Caco-2 (cell line): ENCODE measurements around the gene RTF1. TPM values are rescaled to one million over a fixed set of nuclear protein-coding genes. Genes with fewer than 3 reads are reported as not detected.
"Not testable (repeated sequence)": the region's sequence is repeated elsewhere in the genome, so short reads cannot be mapped to it uniquely, and the experiment has no call there.

ENCODE experiments used
- BruUV-seq: library from RNA; stranded (reverse); fragments of 400-500 nt; replicated peaks from 2 replicates; lab custom pipeline; 2021; lab: Mats Ljungman, UMichigan
- CTCF ChIA-PET: fragments of 300-600 bp; sonication (Branson Sonifier 250); formaldehyde crosslinking; loops from one replicate; lab custom pipeline; 2022; ENCODE audit warnings: antibody characterized with exemption; lab: Charles Lee
- POLR2A ChIA-PET: fragments of 300-600 bp; sonication (Branson Sonifier 250); formaldehyde crosslinking; loops from one replicate; lab custom pipeline; 2022; ENCODE audit warnings: antibody characterized with exemption; lab: Charles Lee
- DNase-seq, 2 experiments: peaks; one replicate each; pipeline versions ENCODE4 v3.0.0 to v3.0.0-alpha.2; 2020 to 2022
- H3K27me3 ChIP-seq: replicated peaks from 2 replicates; pipeline ENCODE4 v1.6.0; 2011; ENCODE audit warnings: low read length; ENCODE audit not compliant: control insufficient read depth, insufficient read depth
- H3K36me3 ChIP-seq: 2 replicates; pipeline ENCODE4 v1.5.1; 2011; ENCODE audit warnings: low read length; ENCODE audit not compliant: control insufficient read depth, insufficient read depth
- H3K4me1 ChIP-seq: fragments of 250-450 bp; sonication (Bioruptor Pico); 2 replicates; pipeline ENCODE4 v1.5.1; 2020; ENCODE audit warnings: mild to moderate bottlenecking
- H3K4me3 ChIP-seq: 2 replicates; pipeline ENCODE4 v1.5.1; 2011; ENCODE audit warnings: low read depth, mild to moderate bottlenecking, control low read depth, low read length
- H3K9me3 ChIP-seq: fragments of 250-450 bp; sonication (Bioruptor Pico); 2 replicates; pipeline ENCODE4 v1.5.1; 2020; ENCODE audit warnings: mild to moderate bottlenecking, moderate library complexity
- H3K27ac Mint-ChIP-seq: one replicate; pipeline ENCODE4 v1.8.0; 2022; ENCODE audit warnings: mixed read lengths; ENCODE audit not compliant: unreplicated experiment
- H3K27me3 Mint-ChIP-seq: one replicate; pipeline ENCODE4 v1.8.0; 2022; ENCODE audit warnings: mixed read lengths; ENCODE audit not compliant: insufficient read depth, unreplicated experiment
- H3K36me3 Mint-ChIP-seq: one replicate; pipeline ENCODE4 v1.8.0; 2022; ENCODE audit warnings: mild to moderate bottlenecking, mixed read lengths; ENCODE audit not compliant: insufficient read depth, unreplicated experiment
- H3K4me1 Mint-ChIP-seq: one replicate; pipeline ENCODE4 v1.8.0; 2022; ENCODE audit warnings: low read depth, mixed read lengths; ENCODE audit not compliant: unreplicated experiment
- H3K4me3 Mint-ChIP-seq: one replicate; pipeline ENCODE4 v1.8.0; 2022; ENCODE audit warnings: mild to moderate bottlenecking, moderate library complexity, mixed read lengths; ENCODE audit not compliant: unreplicated experiment
- H3K9me3 Mint-ChIP-seq: one replicate; pipeline ENCODE4 v1.8.0; 2022; ENCODE audit warnings: mixed read lengths; ENCODE audit not compliant: unreplicated experiment
- intact Hi-C: fragments of 100-400 bp; cut with micrococcal nuclease; formaldehyde crosslinking; loops from one replicate; pipeline ENCODE4 v1.10.0; 2022; ENCODE audit not compliant: unreplicated experiment
- total RNA-seq: library from RNA; stranded (reverse); gene quantifications from 2 replicates; pipeline ENCODE4 v1.2.3, GENCODE V29; 2022
- TF ChIP-seq, protein P1 (sequence below), 2 experiments: fragments of 200-600 bp in 1 of 2; IDR thresholded peaks; 1 replicate in 1 of 2; 2 replicates in 1 of 2; pipeline versions ENCODE4 v1.5.1 to v1.8.0; 2011 to 2022; ENCODE audit warnings: antibody characterized with exemption in 1 of 2, control low read depth in 1 of 2, inconsistent platforms in 1 of 2, low read depth in 1 of 2, low read length in 1 of 2, mild to moderate bottlenecking in 1 of 2, moderate library complexity in 1 of 2; ENCODE audit not compliant: insufficient read depth in 1 of 2, severe bottlenecking in 1 of 2, unreplicated experiment in 1 of 2

Gene RTF1
- total RNA-seq, 1 experiment from 2014 or later = 40.8 TPM

DNA sequence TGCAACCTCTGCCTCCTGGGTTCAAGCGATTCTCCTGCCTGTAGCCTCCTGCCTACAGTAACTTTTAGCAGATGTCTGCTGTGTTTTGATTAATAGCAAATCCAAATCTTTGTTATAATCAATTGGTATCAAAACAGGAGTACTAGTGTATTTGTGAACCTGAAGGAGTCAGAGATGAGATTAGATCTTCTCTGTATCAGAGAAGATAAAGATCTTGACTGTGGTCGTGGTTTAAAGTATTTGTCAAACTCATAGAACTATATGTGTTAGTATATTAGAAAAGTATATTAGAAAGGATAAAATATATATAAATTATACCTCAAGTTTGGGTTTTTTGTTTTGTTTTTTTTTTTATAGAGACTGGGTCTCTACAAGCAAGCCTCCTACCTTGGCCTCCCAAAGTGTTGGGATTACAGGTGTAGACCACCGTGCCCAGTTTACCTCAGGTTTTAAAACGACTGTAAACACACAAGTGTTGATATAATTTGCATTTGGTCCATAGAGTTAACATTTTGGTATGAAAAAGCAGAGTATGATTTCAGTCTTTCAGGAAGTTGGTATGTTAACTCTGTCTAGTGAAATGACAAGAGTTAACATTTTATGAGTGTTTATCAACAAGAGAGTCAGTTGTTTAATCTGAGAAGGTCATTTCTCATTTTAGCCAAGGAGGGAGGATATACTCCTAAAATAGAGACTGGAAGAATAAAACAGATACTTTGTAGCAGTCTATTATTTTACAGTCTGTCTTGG, 18.3 kb downstream of the RTF1 start:
- POLR2A ChIA-PET = no interaction called here

GRCh38 chr15:41437448-41437847, 20.6 kb downstream of the RTF1 start:
- CTCF ChIA-PET = no interaction called here
- intact Hi-C loops = no loop called here
- no peaks in the 10 kb centered on the region for H3K4me1 ChIP-seq
- no TSS peak for BruUV-seq
- Mint-ChIP-seq H3K27me3 (no peaks in the 10 kb centered on the region), H3K4me1 (no peaks in the 10 kb centered on the region), H3K9me3 (no peaks in the 10 kb centered on the region), H3K4me3 (no peak overlapping the region), H3K36me3 (peaks cover 30% of the 10 kb centered on the region), H3K27ac (no peak overlapping the region)
- TF ChIP-seq, protein P1, sequence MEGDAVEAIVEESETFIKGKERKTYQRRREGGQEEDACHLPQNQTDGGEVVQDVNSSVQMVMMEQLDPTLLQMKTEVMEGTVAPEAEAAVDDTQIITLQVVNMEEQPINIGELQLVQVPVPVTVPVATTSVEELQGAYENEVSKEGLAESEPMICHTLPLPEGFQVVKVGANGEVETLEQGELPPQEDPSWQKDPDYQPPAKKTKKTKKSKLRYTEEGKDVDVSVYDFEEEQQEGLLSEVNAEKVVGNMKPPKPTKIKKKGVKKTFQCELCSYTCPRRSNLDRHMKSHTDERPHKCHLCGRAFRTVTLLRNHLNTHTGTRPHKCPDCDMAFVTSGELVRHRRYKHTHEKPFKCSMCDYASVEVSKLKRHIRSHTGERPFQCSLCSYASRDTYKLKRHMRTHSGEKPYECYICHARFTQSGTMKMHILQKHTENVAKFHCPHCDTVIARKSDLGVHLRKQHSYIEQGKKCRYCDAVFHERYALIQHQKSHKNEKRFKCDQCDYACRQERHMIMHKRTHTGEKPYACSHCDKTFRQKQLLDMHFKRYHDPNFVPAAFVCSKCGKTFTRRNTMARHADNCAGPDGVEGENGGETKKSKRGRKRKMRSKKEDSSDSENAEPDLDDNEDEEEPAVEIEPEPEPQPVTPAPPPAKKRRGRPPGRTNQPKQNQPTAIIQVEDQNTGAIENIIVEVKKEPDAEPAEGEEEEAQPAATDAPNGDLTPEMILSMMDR (IDR thresholded peaks at IDR 0.05; ENCODE audit: insufficient read depth in 1 of 2, low read depth in 1 of 2, low read length in 1 of 2, severe bottlenecking in 1 of 2, unreplicated experiment in 1 of 2) = no peak
- no peaks in the 10 kb centered on the region for H3K27me3 ChIP-seq
- H3K9me3 ChIP-seq = no peaks in the 10 kb centered on the region
- no peak for DNase-seq
- POLR2A ChIA-PET = no interaction called here
- no peaks in the 10 kb centered on the region for H3K36me3 ChIP-seq
- H3K4me3 ChIP-seq = no peak overlapping the region

More for the DNA sequence above, 18.3 kb downstream of the RTF1 start:
- Mint-ChIP-seq H3K4me1 (no peaks in the 10 kb centered on the region), H3K4me3 (no peak overlapping the region), H3K36me3 (peaks cover 18% of the 10 kb centered on the region), H3K27me3 (no peaks in the 10 kb centered on the region), H3K9me3 (no peaks in the 10 kb centered on the region), H3K27ac (no peak overlapping the region)
- Histone ChIP-seq H3K4me3 (no peak overlapping the region), H3K36me3 (no peaks in the 10 kb centered on the region), H3K27me3 (no peaks in the 10 kb centered on the region), H3K9me3 (no peaks in the 10 kb centered on the region), H3K4me1 (no peaks in the 10 kb centered on the region)
- TF ChIP-seq, protein P1 (IDR thresholded peaks at IDR 0.05; ENCODE audit: insufficient read depth in 1 of 2, low read depth in 1 of 2, low read length in 1 of 2, severe bottlenecking in 1 of 2, unreplicated experiment in 1 of 2) = no peak
- DNase-seq = no peak
- BruUV-seq = no TSS peak
- intact Hi-C loops = no loop called here
- CTCF ChIA-PET = no interaction called here

DNA sequence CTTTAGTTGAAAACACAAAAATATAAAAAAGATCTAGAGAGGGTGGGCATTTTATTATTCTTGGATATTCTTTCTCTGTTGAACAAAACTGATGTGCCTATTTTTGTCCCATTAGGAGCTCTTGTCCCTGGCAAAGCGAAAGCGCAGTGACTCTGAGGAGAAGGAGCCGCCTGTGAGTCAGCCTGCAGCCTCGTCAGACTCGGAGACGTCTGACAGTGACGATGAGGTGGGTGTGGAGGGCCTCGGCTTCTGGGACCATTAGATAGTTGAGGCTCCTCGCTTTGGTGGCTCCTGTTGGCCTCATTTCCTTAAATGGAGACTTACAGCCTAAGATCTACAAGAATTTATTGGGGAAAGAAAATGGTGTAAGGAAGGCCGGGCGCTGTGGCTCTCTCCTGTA, 21.3 kb downstream of the RTF1 start:
- H3K36me3 Mint-ChIP-seq = peaks cover 33% of the 10 kb centered on the region
- H3K4me3 Mint-ChIP-seq = no peak overlapping the region
- no peaks in the 10 kb centered on the region for H3K9me3 ChIP-seq
- ChIA-PET POLR2A (no interaction called here), CTCF (interaction anchor here (0.6 kb wide), 2 partner anchors 31 to 150 kb away, joined by 3 to 4 read pairs; no protein-coding TSS in a partner anchor)
- H3K9me3 Mint-ChIP-seq = no peaks in the 10 kb centered on the region
- H3K4me1 ChIP-seq = no peaks in the 10 kb centered on the region
- no peak overlapping the region for H3K4me3 ChIP-seq
- no peaks in the 10 kb centered on the region for H3K27me3 ChIP-seq
- no peak overlapping the region for H3K27ac Mint-ChIP-seq
- intact Hi-C loops = no loop called here
- TF ChIP-seq, protein P1 (IDR thresholded peaks at IDR 0.05; ENCODE audit: insufficient read depth in 1 of 2, low read depth in 1 of 2, low read length in 1 of 2, severe bottlenecking in 1 of 2, unreplicated experiment in 1 of 2) = no peak
- no peaks in the 10 kb centered on the region for H3K27me3 Mint-ChIP-seq
- no peaks in the 10 kb centered on the region for H3K4me1 Mint-ChIP-seq
- H3K36me3 ChIP-seq = no peaks in the 10 kb centered on the region
- BruUV-seq = no TSS peak
- no peak for DNase-seq

GRCh38 chr15:41438745-41439144, 21.9 kb downstream of the RTF1 start:
- POLR2A ChIA-PET = not testable (repeated sequence)

More at GRCh38 chr15:41438745-41439144, 21.9 kb downstream of the RTF1 start:
- intact Hi-C loops, H3K9me3 Mint-ChIP-seq, H3K27me3 Mint-ChIP-seq, H3K9me3 ChIP-seq, H3K4me1 Mint-ChIP-seq, BruUV-seq, H3K36me3 ChIP-seq, DNase-seq, H3K27me3 ChIP-seq, H3K4me3 Mint-ChIP-seq, H3K27ac Mint-ChIP-seq, H3K4me3 ChIP-seq, H3K4me1 ChIP-seq: not testable (repeated sequence)
- CTCF ChIA-PET = interaction anchor here (0.6 kb wide), 2 partner anchors 31 to 151 kb away, joined by 3 to 4 read pairs; no protein-coding TSS in a partner anchor
- peaks cover 36% of the 10 kb centered on the region for H3K36me3 Mint-ChIP-seq
